DND-41 (cell line): ENCODE results near the gene SNRNP40.

Source experiments
- ATAC-seq: fragments of 200-7000 bp; cut with Tn5 transposase; 3 replicates; pipeline ENCODE4 v1.9.1; 2021; ENCODE audit warnings: low read depth; ENCODE audit not compliant: insufficient read depth
- DNase-seq: peaks from one replicate; pipeline ENCODE4 v3.0.0-alpha.2; 2020
- H2AFZ ChIP-seq: 2 replicates; pipeline ENCODE4 v1.6.0; 2012; ENCODE audit warnings: low read depth, low read length
- H3K27ac ChIP-seq: 2 replicates; pipeline ENCODE4 v1.5.1; 2012; ENCODE audit warnings: low read length, inconsistent platforms
- H3K27me3 ChIP-seq: fragments of 200-600 bp; sonication (generic); 2 replicates; pipeline ENCODE4 v1.6.0; 2012; ENCODE audit warnings: low read length, mild to moderate bottlenecking, inconsistent platforms; ENCODE audit not compliant: insufficient read depth, poor library complexity
- H3K36me3 ChIP-seq: 2 replicates; pipeline ENCODE4 v1.5.1; 2012; ENCODE audit warnings: low read length, inconsistent platforms; ENCODE audit not compliant: insufficient read depth
- H3K4me1 ChIP-seq: 2 replicates; pipeline ENCODE4 v1.5.1; 2012; ENCODE audit warnings: mild to moderate bottlenecking, low read length; ENCODE audit not compliant: insufficient read depth
- H3K4me2 ChIP-seq: 2 replicates; pipeline ENCODE4 v1.6.0; 2012; ENCODE audit warnings: mild to moderate bottlenecking, moderate library complexity, low read length, inconsistent platforms; ENCODE audit not compliant: insufficient read depth
- H3K4me3 ChIP-seq, 2 experiments: fragments of 200-600 bp in 1 of 2; shearing (Covaris generic) in 1 of 2; 2 replicates each; pipeline ENCODE4 v1.5.1; 2012 to 2016; ENCODE audit warnings: inconsistent platforms in 2 of 2, low read length in 2 of 2, mild to moderate bottlenecking in 2 of 2, low read depth in 1 of 2, moderate library complexity in 1 of 2
- H3K79me2 ChIP-seq: 2 replicates; pipeline ENCODE4 v1.6.0; 2012; ENCODE audit warnings: low read length, inconsistent platforms; ENCODE audit not compliant: insufficient read depth
- H3K9ac ChIP-seq: 2 replicates; pipeline ENCODE4 v1.6.0; 2012; ENCODE audit warnings: low read depth, mild to moderate bottlenecking, inconsistent platforms, low read length, moderate library complexity
- H3K9me3 ChIP-seq: 2 replicates; pipeline ENCODE4 v1.5.1; 2012; ENCODE audit warnings: low read length, moderate library complexity, mild to moderate bottlenecking, inconsistent platforms; ENCODE audit not compliant: insufficient read depth, severe bottlenecking
- H4K20me1 ChIP-seq: 2 replicates; pipeline ENCODE4 v1.6.0; 2012; ENCODE audit warnings: low read length; ENCODE audit not compliant: insufficient read depth
- EZH2 ChIP-seq: IDR thresholded peaks from 3 replicates; pipeline ENCODE4 v1.6.1; 2012; ENCODE audit warnings: borderline replicate concordance, low read depth, mild to moderate bottlenecking, moderate library complexity, low read length, inconsistent platforms; ENCODE audit not compliant: severe bottlenecking
- TF ChIP-seq, protein P1 (sequence below): IDR thresholded peaks from 2 replicates; pipeline ENCODE4 v1.5.1; 2012; ENCODE audit warnings: borderline replicate concordance, low read length, moderate library complexity, mild to moderate bottlenecking; ENCODE audit not compliant: poor library complexity, severe bottlenecking; ENCODE audit errors: extremely low read depth

Gene SNRNP40

GRCh38 chr1:31273619-31274018, 23.0 kb downstream of the SNRNP40 start:
- peaks cover 20% of the 10 kb centered on the region for H3K79me2 ChIP-seq
- no peak for TF ChIP-seq EZH2
- TF ChIP-seq, protein P1, sequence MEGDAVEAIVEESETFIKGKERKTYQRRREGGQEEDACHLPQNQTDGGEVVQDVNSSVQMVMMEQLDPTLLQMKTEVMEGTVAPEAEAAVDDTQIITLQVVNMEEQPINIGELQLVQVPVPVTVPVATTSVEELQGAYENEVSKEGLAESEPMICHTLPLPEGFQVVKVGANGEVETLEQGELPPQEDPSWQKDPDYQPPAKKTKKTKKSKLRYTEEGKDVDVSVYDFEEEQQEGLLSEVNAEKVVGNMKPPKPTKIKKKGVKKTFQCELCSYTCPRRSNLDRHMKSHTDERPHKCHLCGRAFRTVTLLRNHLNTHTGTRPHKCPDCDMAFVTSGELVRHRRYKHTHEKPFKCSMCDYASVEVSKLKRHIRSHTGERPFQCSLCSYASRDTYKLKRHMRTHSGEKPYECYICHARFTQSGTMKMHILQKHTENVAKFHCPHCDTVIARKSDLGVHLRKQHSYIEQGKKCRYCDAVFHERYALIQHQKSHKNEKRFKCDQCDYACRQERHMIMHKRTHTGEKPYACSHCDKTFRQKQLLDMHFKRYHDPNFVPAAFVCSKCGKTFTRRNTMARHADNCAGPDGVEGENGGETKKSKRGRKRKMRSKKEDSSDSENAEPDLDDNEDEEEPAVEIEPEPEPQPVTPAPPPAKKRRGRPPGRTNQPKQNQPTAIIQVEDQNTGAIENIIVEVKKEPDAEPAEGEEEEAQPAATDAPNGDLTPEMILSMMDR = no peak
- peaks cover 95% of the 10 kb centered on the region for H3K36me3 ChIP-seq

DNA sequence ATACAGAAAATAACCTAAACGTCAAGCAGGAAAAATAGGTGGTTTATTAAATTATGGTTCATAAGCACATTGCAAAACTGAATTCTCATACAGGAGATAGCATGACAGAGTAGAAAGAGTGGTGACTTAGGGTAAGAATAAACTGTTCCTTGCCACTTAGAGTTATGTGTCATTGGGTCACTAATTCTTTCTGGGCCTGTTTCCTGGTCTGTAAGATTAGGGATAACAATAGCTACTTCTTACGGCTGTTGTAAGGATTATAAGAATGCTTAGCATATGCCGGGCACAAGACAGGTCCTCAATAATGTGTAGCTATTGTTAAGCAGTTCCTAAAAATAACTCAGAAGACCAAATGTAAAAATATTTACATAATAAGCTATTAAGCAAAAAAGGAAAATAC, 24.2 kb downstream of the SNRNP40 start:
- Histone ChIP-seq H2AFZ (no peak overlapping the region), H3K4me3 (no peak overlapping the region), H3K27ac (no peak overlapping the region), H3K79me2 (peaks cover 18% of the 10 kb centered on the region), H3K4me1 (no peaks in the 10 kb centered on the region), H3K27me3 (no peaks in the 10 kb centered on the region), H3K9ac (no peak overlapping the region), H3K9me3 (no peaks in the 10 kb centered on the region), H4K20me1 (peaks cover 11% of the 10 kb centered on the region; the same call in 1 of the 2 replicates), H3K4me2 (no peak overlapping the region), H3K36me3 (peaks cover 94% of the 10 kb centered on the region)
- ATAC-seq = no peak
- TF ChIP-seq EZH2 = no peak
- TF ChIP-seq, protein P1 = no peak
- no peak for DNase-seq

More at GRCh38 chr1:31273619-31274018, 23.0 kb downstream of the SNRNP40 start:
- Histone ChIP-seq H4K20me1 (peaks cover 11% of the 10 kb centered on the region; the same call in 1 of the 2 replicates), H3K9me3 (no peaks in the 10 kb centered on the region), H3K27ac (no peak overlapping the region), H3K4me2 (no peak overlapping the region), H3K9ac (no peak overlapping the region), H3K4me1 (no peaks in the 10 kb centered on the region), H3K27me3 (no peaks in the 10 kb centered on the region), H2AFZ (no peak overlapping the region), H3K4me3 (no peak overlapping the region)
- no peak for ATAC-seq
- no peak for DNase-seq

- Histone ChIP-seq H3K36me3 (peaks cover 89% of the 10 kb centered on the region), H3K27ac (no peak overlapping the region), H4K20me1 (no peaks in the 10 kb centered on the region), H3K4me2 (no peak overlapping the region), H3K4me1 (no peaks in the 10 kb centered on the region), H2AFZ (no peak overlapping the region), H3K79me2 (no peaks in the 10 kb centered on the region), H3K9ac (no peak overlapping the region), H3K27me3 (no peaks in the 10 kb centered on the region), H3K4me3 (no peak overlapping the region), H3K9me3 (no peaks in the 10 kb centered on the region)
- TF ChIP-seq EZH2 = no peak
- TF ChIP-seq, protein P1 = no peak
- DNase-seq = no peak
- ATAC-seq = no peak
These were observed 30.0 kb downstream of the SNRNP40 start for GRCh38 chr1:31266547-31266946.
